Muscle layer of duodenum (tissue), 2 donors: ENCODE data around the gene CELA2A.

Experiments
- H3K27ac ChIP-seq: one replicate; pipeline ENCODE4 v1.7.0; 2013; ENCODE audit warnings: mild to moderate bottlenecking, low read length
- H3K27me3 ChIP-seq: one replicate; pipeline ENCODE4 v1.7.0; 2013; ENCODE audit warnings: low read depth, mild to moderate bottlenecking, control low read depth, low read length
- H3K36me3 ChIP-seq, 2 donors: one replicate each; pipeline ENCODE4 v1.7.0; 2013; ENCODE audit warnings: low read length in 2 of 2, control low read depth in 1 of 2, mild to moderate bottlenecking in 1 of 2; ENCODE audit not compliant: insufficient read depth in 2 of 2, control insufficient read depth in 1 of 2
- H3K4me1 ChIP-seq, 2 donors: one replicate each; pipeline ENCODE4 v1.7.0; 2013; ENCODE audit warnings: low read length in 2 of 2, mild to moderate bottlenecking in 2 of 2, control low read depth in 1 of 2, moderate library complexity in 1 of 2; ENCODE audit not compliant: insufficient read depth in 2 of 2, control insufficient read depth in 1 of 2
- H3K4me3 ChIP-seq, 2 donors: one replicate each; pipeline ENCODE4 v1.7.0; 2013; ENCODE audit warnings: low read length in 2 of 2, low read depth in 1 of 2, mild to moderate bottlenecking in 1 of 2
- H3K9me3 ChIP-seq, 2 donors: one replicate each; pipeline ENCODE4 v1.7.0; 2013; ENCODE audit warnings: low read length in 2 of 2, control low read depth in 1 of 2, mild to moderate bottlenecking in 1 of 2; ENCODE audit not compliant: control insufficient read depth in 1 of 2
- donor health status: healthy.

Gene CELA2A

GRCh38 chr1:15414445-15414983 is 42.0 kb upstream of the CELA2A start:
- Histone ChIP-seq H3K36me3 (no peaks in the 10 kb centered on the region), H3K27ac (peak overlapping the region; percentile 36), H3K4me3 (no peak overlapping the region), H3K4me1 (peaks cover 18 to 41% of the 10 kb centered on the region in 2 donors), H3K9me3 (no peaks in the 10 kb centered on the region), H3K27me3 (no peaks in the 10 kb centered on the region)

- Histone ChIP-seq H3K27me3 (no peaks in the 10 kb centered on the region), H3K36me3 (no peaks in the 10 kb centered on the region), H3K4me1 (peaks cover 18 to 30% of the 10 kb centered on the region in 2 donors), H3K27ac (peak overlapping the region; percentile 85), H3K4me3 (peak overlapping the region in 1 of 2 donors; percentile 40), H3K9me3 (no peaks in the 10 kb centered on the region)
These were observed 39.2 kb upstream of the CELA2A start for GRCh38 chr1:15417059-15417934.

- Histone ChIP-seq H3K27me3 (no peaks in the 10 kb centered on the region), H3K36me3 (no peaks in the 10 kb centered on the region), H3K4me3 (no peak overlapping the region), H3K9me3 (no peaks in the 10 kb centered on the region), H3K27ac (peak overlapping the region; percentile 67), H3K4me1 (peaks cover 18 to 26% of the 10 kb centered on the region in 2 donors)
These were observed 37.6 kb upstream of the CELA2A start for GRCh38 chr1:15418806-15419515.

- no peak overlapping the region for H3K27ac ChIP-seq
These were observed 35.6 kb upstream of the CELA2A start for GRCh38 chr1:15420853-15421465.

GRCh38 chr1:15422871-15423270 is 33.7 kb upstream of the CELA2A start:
- peaks cover 13 to 25% of the 10 kb centered on the region in 2 donors for H3K4me1 ChIP-seq
- H3K9me3 ChIP-seq, result no peaks in the 10 kb centered on the region
- peaks cover 11 to 20% of the 10 kb centered on the region in 2 donors for H3K36me3 ChIP-seq
- H3K27ac ChIP-seq, result peak overlapping the region; percentile 91
- no peak overlapping the region for H3K4me3 ChIP-seq
- no peaks in the 10 kb centered on the region for H3K27me3 ChIP-seq

More at GRCh38 chr1:15420853-15421465, 35.6 kb upstream of the CELA2A start:
- H3K4me1 ChIP-seq, result peaks cover 12 to 26% of the 10 kb centered on the region in 2 donors
- H3K4me3 ChIP-seq, result no peak overlapping the region
- no peaks in the 10 kb centered on the region for H3K27me3 ChIP-seq
- H3K36me3 ChIP-seq, result peaks cover 0 to 5% of the 10 kb centered on the region in 2 donors
- no peaks in the 10 kb centered on the region for H3K9me3 ChIP-seq

- Histone ChIP-seq H3K36me3 (peaks cover 14 to 21% of the 10 kb centered on the region in 2 donors), H3K4me3 (no peak overlapping the region), H3K4me1 (peaks cover 13 to 24% of the 10 kb centered on the region in 2 donors), H3K27me3 (no peaks in the 10 kb centered on the region), H3K9me3 (no peaks in the 10 kb centered on the region), H3K27ac (peak overlapping the region; percentile 91)
These were observed 33.0 kb upstream of the CELA2A start for GRCh38 chr1:15423355-15424077.

GRCh38 chr1:15424146-15424667 is 32.3 kb upstream of the CELA2A start:
- peaks cover 6 to 17% of the 10 kb centered on the region in 2 donors for H3K4me1 ChIP-seq
- no peaks in the 10 kb centered on the region for H3K27me3 ChIP-seq
- H3K36me3 ChIP-seq, result peaks cover 21% of the 10 kb centered on the region in 2 donors
- peak overlapping the region; percentile 91 for H3K27ac ChIP-seq
- no peaks in the 10 kb centered on the region for H3K9me3 ChIP-seq
- no peak overlapping the region for H3K4me3 ChIP-seq

- H3K4me3 ChIP-seq, result no peak overlapping the region
- H3K27ac ChIP-seq, result peak overlapping the region; percentile 91
- H3K27me3 ChIP-seq, result no peaks in the 10 kb centered on the region
- peaks cover 21 to 27% of the 10 kb centered on the region in 2 donors for H3K36me3 ChIP-seq
- H3K9me3 ChIP-seq, result no peaks in the 10 kb centered on the region
- peaks cover 6 to 15% of the 10 kb centered on the region in 2 donors for H3K4me1 ChIP-seq
These were observed 31.6 kb upstream of the CELA2A start for GRCh38 chr1:15424981-15425380.

GRCh38 chr1:15425521-15425920 is 31.0 kb upstream of the CELA2A start:
- peak overlapping the region; percentile 39 for H3K27ac ChIP-seq
- H3K36me3 ChIP-seq, result peaks cover 21 to 30% of the 10 kb centered on the region in 2 donors

GRCh38 chr1:15425958-15426357 is 30.6 kb upstream of the CELA2A start:
- H3K9me3 ChIP-seq, result no peaks in the 10 kb centered on the region
- H3K4me1 ChIP-seq, result peaks cover 6 to 13% of the 10 kb centered on the region in 2 donors
- H3K27me3 ChIP-seq, result no peaks in the 10 kb centered on the region
- peaks cover 21 to 30% of the 10 kb centered on the region in 2 donors for H3K36me3 ChIP-seq
- H3K4me3 ChIP-seq, result no peak overlapping the region
- peak overlapping the region; percentile 39 for H3K27ac ChIP-seq

More at GRCh38 chr1:15425521-15425920, 31.0 kb upstream of the CELA2A start:
- Histone ChIP-seq H3K4me1 (peaks cover 6 to 15% of the 10 kb centered on the region in 2 donors), H3K4me3 (no peak overlapping the region), H3K9me3 (no peaks in the 10 kb centered on the region), H3K27me3 (no peaks in the 10 kb centered on the region)
